DMS79 treated with DMSO at 0.1 percent for 48 hours (cell line): ENCODE results near the gene HNRNPR.
"Not testable (repeated sequence)": the region's sequence is repeated elsewhere in the genome, so short reads cannot be mapped to it uniquely, and the experiment has no call there.

Experiments used
- DNase-seq: peaks from one replicate; lab custom pipeline; 2025; lab: John Stamatoyannopoulos, UW

Gene HNRNPR

DNA sequence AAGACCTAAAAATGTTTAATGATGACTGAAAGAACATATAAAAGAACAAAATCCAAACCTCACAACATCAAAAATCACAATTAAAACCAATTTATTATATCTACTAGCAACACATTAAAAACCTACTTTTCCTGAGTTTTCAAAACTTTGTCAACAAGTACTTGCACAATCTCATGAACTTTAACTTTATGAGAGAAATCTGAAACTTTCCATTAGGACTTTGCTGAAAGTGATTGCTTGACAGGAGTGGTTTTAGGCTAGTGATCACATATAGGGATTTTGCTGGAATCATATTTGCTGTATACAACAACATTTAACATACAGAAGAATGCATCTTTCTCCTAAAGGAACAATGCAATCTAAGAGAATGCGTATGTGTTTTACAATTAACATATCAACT lies 13.2 kb downstream of the HNRNPR start:
- no peak for DNase-seq

DNA sequence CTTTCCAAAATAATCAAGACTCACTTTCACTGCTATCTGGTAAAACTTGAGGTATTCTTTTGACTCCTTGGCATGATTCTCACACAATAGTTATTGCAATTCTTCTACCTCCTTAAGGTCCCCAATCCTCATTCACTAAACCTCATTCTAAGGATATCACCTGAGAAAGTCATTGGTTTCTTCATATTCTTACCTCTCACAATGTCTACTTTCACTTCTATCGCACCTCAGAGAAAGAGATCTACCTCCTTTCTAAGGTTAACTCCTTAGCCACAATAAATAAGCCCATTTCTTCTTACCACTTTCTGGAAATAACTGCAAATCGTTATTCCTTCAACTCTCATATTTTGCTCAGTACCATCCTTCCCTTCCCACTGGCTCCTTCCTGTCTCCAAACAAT lies 18.7 kb downstream of the HNRNPR start:
- DNase-seq = no peak

DNA sequence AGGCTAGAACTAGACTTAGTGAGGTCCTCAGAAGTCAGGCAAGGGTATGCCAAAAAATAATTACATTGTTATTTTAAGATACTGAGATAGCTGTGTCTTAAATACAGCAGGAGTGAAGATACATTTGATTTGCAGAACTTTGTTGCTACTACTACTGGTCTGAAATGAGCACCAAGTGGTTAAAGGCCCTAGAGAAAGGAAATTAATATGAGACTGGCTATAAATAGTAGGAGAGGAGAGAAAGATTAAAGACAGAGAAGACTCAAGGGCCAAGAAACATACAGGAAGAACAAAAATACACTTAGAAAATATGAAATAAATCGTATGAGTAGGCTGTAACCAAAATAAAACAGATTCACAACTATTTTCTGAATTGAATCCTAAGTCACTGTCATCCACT lies 21.3 kb downstream of the HNRNPR start:
- no peak for DNase-seq

GRCh38 chr1:23310280-23310679 lies 33.8 kb downstream of the HNRNPR start:
- not testable (repeated sequence) for DNase-seq

- DNase-seq = no peak
These were observed 39.9 kb downstream of the HNRNPR start for GRCh38 chr1:23304140-23304620.

- DNase-seq = no peak
These were observed 40.6 kb downstream of the HNRNPR start for GRCh38 chr1:23303524-23303923.

GRCh38 chr1:23296931-23297330 lies 47.2 kb downstream of the HNRNPR start:
- no peak for DNase-seq

- no peak for DNase-seq
These were observed 52.4 kb downstream of the HNRNPR start for GRCh38 chr1:23291706-23292105.

GRCh38 chr1:23290836-23291565 lies 53.1 kb downstream of the HNRNPR start:
- no peak for DNase-seq

DNA sequence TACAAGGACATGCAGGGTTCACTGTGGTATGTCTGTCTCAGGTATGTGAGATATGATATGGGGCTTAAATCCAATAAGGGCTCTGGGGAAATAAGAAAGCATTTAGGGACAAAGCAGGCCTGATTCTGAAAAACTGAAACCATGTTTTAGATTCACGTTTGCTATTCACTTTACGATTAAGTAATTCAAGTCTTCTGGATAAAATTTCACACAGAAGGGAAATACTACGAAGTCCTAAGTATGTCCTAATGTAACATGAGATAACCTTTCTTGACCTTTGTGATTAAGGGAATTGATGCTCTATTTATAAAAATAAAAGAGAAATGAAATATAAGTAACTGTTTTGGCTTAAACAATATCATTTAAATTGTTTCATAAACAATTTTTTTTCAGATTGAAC lies 55.4 kb downstream of the HNRNPR start:
- DNase-seq = no peak

- DNase-seq = no peak
These were observed 55.9 kb downstream of the HNRNPR start for GRCh38 chr1:23288201-23288600.

DNA sequence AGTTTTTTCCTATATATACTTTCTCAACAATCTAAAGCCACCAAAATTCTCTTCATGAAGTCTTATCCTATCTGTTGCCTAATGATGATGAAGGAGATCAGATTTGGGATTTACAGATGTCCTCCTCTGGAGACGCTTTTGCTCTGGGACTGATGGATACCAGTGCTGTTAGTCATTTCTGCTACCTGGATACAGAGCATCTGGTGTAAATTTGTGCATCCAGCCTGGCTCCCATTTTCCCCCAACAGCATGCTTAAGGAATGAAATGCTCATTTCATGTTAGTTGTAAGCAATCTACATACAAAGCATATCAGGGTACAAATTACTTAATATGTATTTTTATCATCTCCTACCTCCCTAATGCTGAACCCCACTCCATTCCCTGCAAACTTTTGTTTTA lies 57.7 kb downstream of the HNRNPR start:
- DNase-seq = no peak

GRCh38 chr1:23283667-23284602 lies 60.1 kb downstream of the HNRNPR start:
- DNase-seq = no peak

- no peak for DNase-seq
These were observed 61.1 kb downstream of the HNRNPR start for GRCh38 chr1:23282957-23283356.

- no peak for DNase-seq
These were observed 65.4 kb downstream of the HNRNPR start for GRCh38 chr1:23278717-23279116.

DNA sequence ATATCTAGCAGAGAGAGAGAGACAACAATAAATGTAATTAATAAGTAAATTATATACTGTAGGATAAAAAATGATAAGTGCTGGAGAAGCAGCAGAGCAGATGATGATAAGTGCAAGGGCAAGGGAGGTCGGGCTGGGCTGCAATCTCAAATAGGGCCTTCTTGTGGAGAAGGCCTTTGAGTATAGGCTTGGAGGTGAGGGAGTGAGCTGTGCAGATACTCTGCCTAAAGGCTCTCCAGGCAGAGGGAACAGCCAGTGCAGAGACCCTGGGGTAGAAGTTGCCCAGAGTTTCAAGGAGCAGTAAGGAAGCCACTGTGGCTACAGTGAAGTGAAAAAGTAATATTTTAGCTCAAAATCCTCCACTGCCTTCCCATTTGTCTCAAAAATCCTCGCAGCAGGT lies 67.6 kb downstream of the HNRNPR start:
- no peak for DNase-seq

- no peak for DNase-seq
These were observed 70.0 kb downstream of the HNRNPR start for GRCh38 chr1:23274134-23274505.

DNA sequence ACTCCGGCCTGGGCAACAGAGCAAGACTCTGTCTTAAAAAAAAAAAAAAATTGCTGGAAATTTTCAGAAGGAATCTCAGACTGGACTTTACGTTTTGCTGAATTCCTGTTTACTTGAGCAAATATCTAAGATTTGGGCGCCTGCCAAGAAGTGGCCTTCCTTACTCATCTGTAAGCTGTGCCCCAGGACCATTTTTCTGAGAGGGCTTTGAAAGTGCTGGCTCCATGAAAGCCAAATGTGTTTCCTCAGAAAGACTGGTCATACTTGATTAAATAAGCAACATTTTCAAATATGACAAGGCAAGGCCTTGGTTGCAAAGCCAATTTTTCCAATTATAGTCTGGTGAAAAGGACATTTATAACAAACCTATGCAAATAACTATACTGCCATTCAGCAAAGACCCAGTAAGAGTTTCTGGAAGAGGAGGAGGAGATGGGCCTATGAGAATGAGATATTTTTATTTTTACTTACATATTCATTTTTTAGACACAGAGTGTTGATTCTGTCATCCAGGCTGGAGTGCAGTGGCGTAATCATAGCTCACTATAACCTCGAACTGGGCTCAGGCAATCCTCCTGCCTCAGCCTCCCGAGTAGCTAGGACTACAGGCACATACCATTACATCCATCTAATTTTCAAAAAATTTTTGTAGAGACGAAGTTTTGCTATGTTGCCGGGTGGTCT lies 70.5 kb downstream of the HNRNPR start:
- DNase-seq = no peak

- no peak for DNase-seq
These were observed 80.7 kb downstream of the HNRNPR start for GRCh38 chr1:23263380-23263887.

GRCh38 chr1:23258082-23258481 lies 86.0 kb downstream of the HNRNPR start:
- DNase-seq = not testable (repeated sequence)

DNA sequence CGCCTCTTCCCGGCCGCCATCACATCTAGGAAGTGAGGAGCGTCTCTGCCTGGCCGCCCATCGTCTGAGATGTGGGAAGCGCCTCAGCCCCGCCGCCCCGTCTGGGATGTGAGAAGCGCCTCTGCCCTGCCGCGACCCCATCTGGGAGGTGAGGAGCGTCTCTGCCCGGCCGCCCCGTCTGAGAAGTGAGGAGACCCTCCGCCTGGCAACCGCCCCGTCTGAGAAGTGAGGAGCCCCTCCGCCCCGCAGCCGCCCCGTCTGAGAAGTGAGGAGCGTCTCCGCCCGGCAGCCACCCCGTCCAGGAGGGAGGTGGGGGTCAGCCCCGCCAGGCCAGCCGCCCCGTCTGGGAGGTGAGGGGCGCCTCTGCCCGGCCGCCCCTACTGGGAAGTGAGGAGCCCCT lies 86.7 kb downstream of the HNRNPR start:
- DNase-seq = not testable (repeated sequence)
